Measurements from ENCODE around the gene PRR19.

Gene PRR19

DNA sequence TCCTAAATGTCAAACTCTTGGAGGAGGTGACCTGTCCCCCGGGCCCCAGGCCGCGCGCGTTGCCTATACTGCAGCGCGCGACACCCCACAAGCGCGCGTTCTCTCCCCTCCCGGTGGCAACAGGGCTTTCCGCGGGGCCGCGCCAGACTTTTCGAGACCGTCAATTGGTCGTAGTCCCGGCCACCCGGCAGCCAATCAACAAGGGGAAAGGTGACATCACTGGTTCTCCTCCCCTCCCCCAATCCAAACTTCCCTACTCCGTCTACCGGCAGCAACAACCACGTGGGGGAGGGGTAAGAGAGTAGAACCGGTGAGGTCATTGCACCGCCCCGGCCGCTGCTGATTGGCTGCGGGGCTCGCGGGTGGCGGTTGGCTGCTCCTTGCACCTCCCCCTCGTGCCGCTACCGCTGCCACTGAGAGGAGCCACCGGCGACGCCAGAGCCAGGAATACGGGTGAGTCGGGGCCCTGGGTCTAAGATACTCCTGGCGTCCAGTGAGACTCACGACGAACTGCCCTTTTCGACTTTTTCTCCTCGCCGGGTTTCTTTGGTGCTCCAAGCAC, 33.7 kb upstream of the PRR19 start:
- Mint-ChIP-seq H3K36me3 (ENCODE audit: low read depth) (peaks cover 7% of the 10 kb centered on the region), H3K9me3 (no peaks in the 10 kb centered on the region), H3K4me3 (no peak overlapping the region), H3K4me1 (ENCODE audit: low read depth) (peaks cover 28% of the 10 kb centered on the region), H3K27ac (no peak overlapping the region), H3K27me3 (ENCODE audit: low read depth) (no peaks in the 10 kb centered on the region)
- DNase-seq (ENCODE audit: low spot score) = peak; percentile 99

GRCh38 chr19:42268704-42269477, 33.0 kb upstream of the PRR19 start, which contains the start of gene CIC:
CIC (plus strand) TSS chr19:42269252; CDS start chr19:42271784, 2,532 bp downstream.
- Mint-ChIP-seq H3K4me3 (no peak within 1 kb of the TSS), H3K27me3 (ENCODE audit: low read depth) (no peaks in the 10 kb centered on the region), H3K27ac (no peak within 1 kb of the TSS), H3K36me3 (ENCODE audit: low read depth) (peaks cover 11% of the 10 kb centered on the region), H3K4me1 (ENCODE audit: low read depth) (peaks cover 28% of the 10 kb centered on the region), H3K9me3 (no peaks in the 10 kb centered on the region)
- peak; percentile 99 for DNase-seq (ENCODE audit: low spot score)

DNA sequence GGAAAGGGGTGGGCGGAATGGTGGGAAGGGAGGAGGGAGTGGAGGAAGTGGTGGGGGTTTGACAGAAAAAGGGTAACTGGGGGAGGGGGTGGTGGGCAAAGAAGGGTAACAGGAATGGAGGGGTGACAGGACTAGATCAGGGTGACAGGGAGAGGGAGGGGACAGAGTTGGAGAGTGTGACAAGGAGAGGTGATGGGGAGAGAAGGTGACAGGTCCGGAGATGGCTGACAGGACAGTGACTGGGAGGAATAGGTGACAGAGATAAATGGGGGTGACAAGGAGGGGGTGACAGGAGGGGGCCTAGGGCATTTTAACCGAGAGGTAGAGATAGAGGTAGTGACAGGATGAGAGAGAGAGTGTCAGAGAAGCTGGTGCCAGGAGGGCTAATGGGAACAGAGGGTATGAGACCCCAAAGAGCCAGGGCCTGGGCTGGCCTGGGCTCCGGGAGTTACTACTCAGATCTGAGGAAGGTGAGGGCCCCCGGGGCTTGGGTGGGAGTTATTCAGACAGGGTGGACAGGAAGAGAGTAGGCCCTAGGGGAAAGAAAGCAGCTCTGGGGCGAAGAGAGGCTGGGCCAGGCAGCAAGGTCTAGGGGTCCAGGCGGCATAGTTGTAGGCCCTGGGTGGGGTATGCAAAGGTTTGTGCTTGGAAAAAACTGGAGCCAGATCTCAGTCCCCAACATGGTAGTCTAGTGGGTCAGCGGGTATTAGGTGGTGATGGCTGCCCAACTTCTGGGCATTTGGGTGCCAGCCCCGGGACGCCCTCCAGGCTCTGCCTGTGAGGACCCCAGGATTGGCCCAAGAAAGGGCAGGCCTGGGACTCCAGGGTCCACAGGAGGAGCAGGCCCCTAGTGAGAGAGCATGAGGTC, 32.2 kb upstream of the PRR19 start:
- H3K9me3 Mint-ChIP-seq = no peaks in the 10 kb centered on the region
- H3K4me3 Mint-ChIP-seq = no peak overlapping the region
- no peaks in the 10 kb centered on the region for H3K27me3 Mint-ChIP-seq (ENCODE audit: low read depth)
- no peak for DNase-seq (ENCODE audit: low spot score)
- H3K4me1 Mint-ChIP-seq (ENCODE audit: low read depth) = peaks cover 28% of the 10 kb centered on the region
- no peak overlapping the region for H3K27ac Mint-ChIP-seq
- H3K36me3 Mint-ChIP-seq (ENCODE audit: low read depth) = peaks cover 15% of the 10 kb centered on the region

- no peak overlapping the region for H3K27ac Mint-ChIP-seq
- peaks cover 21% of the 10 kb centered on the region for H3K36me3 Mint-ChIP-seq (ENCODE audit: low read depth)
- no peak overlapping the region for H3K4me3 Mint-ChIP-seq
- no peaks in the 10 kb centered on the region for H3K9me3 Mint-ChIP-seq
- DNase-seq (ENCODE audit: low spot score) = peak; percentile 70
- peaks cover 33% of the 10 kb centered on the region for H3K4me1 Mint-ChIP-seq (ENCODE audit: low read depth)
- no peaks in the 10 kb centered on the region for H3K27me3 Mint-ChIP-seq (ENCODE audit: low read depth)
Observed at GRCh38 chr19:42270346-42271044, 31.4 kb upstream of the PRR19 start.

DNA sequence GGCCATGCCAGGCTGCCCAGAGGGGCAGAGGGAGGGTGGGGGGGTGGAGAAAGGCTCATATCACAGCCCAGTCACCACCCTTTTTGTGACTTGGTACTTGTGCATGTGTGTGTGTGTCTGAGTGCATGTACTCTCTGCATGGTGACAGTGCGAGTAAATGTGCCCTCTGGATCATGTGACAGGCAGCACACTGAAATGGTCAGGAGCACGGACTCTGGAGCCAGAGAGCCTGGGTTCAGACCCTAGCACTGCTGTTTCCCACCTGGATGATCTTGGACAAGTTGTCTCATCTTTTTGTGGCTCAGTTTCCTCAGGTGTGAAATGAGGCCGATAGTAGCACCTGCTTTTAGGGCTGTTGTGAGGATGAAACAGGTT, 30.9 kb upstream of the PRR19 start:
- no peak for DNase-seq (ENCODE audit: low spot score)
- H3K4me3 Mint-ChIP-seq = no peak overlapping the region

GRCh38 chr19:42271861-42272534, 29.9 kb upstream of the PRR19 start:
- Mint-ChIP-seq H3K27me3 (ENCODE audit: low read depth) (no peaks in the 10 kb centered on the region), H3K36me3 (ENCODE audit: low read depth) (peaks cover 24% of the 10 kb centered on the region), H3K4me1 (ENCODE audit: low read depth) (peaks cover 46% of the 10 kb centered on the region), H3K4me3 (no peak overlapping the region), H3K27ac (no peak overlapping the region), H3K9me3 (no peaks in the 10 kb centered on the region)
- no peak for DNase-seq (ENCODE audit: low spot score)

More for the DNA sequence above, 30.9 kb upstream of the PRR19 start:
- Mint-ChIP-seq H3K36me3 (ENCODE audit: low read depth) (peaks cover 22% of the 10 kb centered on the region), H3K4me1 (ENCODE audit: low read depth) (peaks cover 37% of the 10 kb centered on the region), H3K27me3 (ENCODE audit: low read depth) (no peaks in the 10 kb centered on the region), H3K9me3 (no peaks in the 10 kb centered on the region), H3K27ac (no peak overlapping the region)

GRCh38 chr19:42272535-42272897, 29.4 kb upstream of the PRR19 start:
- no peak overlapping the region for H3K27ac Mint-ChIP-seq

DNA sequence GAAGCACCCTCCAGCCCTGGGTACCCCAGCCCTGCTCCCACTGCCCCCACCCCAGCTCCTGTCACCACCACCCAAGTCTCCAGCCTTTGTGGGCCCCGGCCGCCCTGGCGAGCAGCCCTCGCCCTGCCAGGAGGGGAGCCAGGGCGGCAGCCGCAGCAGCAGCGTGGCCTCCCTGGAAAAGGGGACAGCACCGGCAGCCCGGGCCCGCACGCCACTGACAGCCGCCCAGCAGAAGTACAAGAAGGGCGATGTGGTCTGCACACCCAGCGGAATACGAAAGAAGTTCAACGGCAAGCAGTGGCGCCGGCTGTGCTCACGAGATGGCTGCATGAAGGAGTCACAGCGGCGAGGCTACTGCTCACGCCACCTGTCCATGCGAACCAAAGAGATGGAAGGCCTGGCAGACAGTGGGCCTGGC, 28.9 kb upstream of the PRR19 start:
- Mint-ChIP-seq H3K36me3 (ENCODE audit: low read depth) (peaks cover 24% of the 10 kb centered on the region), H3K27ac (no peak overlapping the region), H3K4me3 (no peak overlapping the region), H3K27me3 (ENCODE audit: low read depth) (no peaks in the 10 kb centered on the region), H3K4me1 (ENCODE audit: low read depth) (peaks cover 42% of the 10 kb centered on the region), H3K9me3 (no peaks in the 10 kb centered on the region)
- DNase-seq (ENCODE audit: low spot score) = no peak

More at GRCh38 chr19:42272535-42272897, 29.4 kb upstream of the PRR19 start:
- H3K27me3 Mint-ChIP-seq (ENCODE audit: low read depth) = no peaks in the 10 kb centered on the region
- no peak overlapping the region for H3K4me3 Mint-ChIP-seq
- H3K36me3 Mint-ChIP-seq (ENCODE audit: low read depth) = peaks cover 24% of the 10 kb centered on the region
- H3K4me1 Mint-ChIP-seq (ENCODE audit: low read depth) = peaks cover 47% of the 10 kb centered on the region
- no peak for DNase-seq (ENCODE audit: low spot score)
- H3K9me3 Mint-ChIP-seq = no peaks in the 10 kb centered on the region

GRCh38 chr19:42273407-42274064, 28.4 kb upstream of the PRR19 start:
- H3K27ac Mint-ChIP-seq = no peak overlapping the region

DNA sequence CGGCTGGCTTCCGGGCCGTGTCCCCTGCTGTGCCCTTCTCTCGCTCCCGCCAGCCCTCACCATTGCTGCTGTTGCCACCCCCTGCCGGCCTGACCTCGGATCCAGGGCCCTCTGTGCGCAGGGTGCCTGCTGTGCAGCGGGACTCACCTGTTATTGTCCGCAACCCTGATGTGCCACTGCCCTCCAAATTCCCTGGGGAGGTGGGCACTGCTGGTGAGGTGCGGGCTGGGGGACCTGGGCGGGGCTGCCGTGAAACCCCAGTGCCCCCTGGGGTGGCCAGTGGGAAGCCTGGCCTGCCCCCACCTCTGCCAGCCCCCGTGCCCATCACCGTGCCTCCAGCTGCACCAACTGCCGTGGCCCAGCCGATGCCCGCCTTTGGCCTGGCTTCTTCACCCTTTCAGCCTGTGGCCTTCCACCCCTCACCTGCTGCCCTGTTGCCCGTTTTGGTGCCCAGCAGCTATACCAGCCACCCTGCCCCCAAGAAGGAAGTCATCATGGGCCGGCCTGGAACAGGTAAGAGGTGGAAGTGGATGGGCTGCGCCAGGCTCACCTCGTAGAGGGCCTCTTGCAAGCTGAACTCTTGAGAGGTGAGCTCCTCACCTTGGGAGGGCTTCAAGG, 27.8 kb upstream of the PRR19 start:
- peaks cover 28% of the 10 kb centered on the region for H3K36me3 Mint-ChIP-seq (ENCODE audit: low read depth)

More at GRCh38 chr19:42273407-42274064, 28.4 kb upstream of the PRR19 start:
- Mint-ChIP-seq H3K4me3 (no peak overlapping the region), H3K9me3 (no peaks in the 10 kb centered on the region), H3K27me3 (ENCODE audit: low read depth) (no peaks in the 10 kb centered on the region), H3K4me1 (ENCODE audit: low read depth) (peaks cover 45% of the 10 kb centered on the region), H3K36me3 (ENCODE audit: low read depth) (peaks cover 28% of the 10 kb centered on the region)
- DNase-seq (ENCODE audit: low spot score) = no peak

GRCh38 chr19:42275103-42275502, 26.8 kb upstream of the PRR19 start:
- Mint-ChIP-seq H3K4me3 (peak overlapping the region; percentile 12), H3K36me3 (ENCODE audit: low read depth) (peaks cover 28% of the 10 kb centered on the region)
- no peak for DNase-seq (ENCODE audit: low spot score)

More for the DNA sequence above, 27.8 kb upstream of the PRR19 start:
- DNase-seq (ENCODE audit: low spot score) = no peak
- peak overlapping the region; percentile 58 for H3K27ac Mint-ChIP-seq
- no peaks in the 10 kb centered on the region for H3K9me3 Mint-ChIP-seq
- peaks cover 50% of the 10 kb centered on the region for H3K4me1 Mint-ChIP-seq (ENCODE audit: low read depth)
- no peak overlapping the region for H3K4me3 Mint-ChIP-seq
- no peaks in the 10 kb centered on the region for H3K27me3 Mint-ChIP-seq (ENCODE audit: low read depth)

DNA sequence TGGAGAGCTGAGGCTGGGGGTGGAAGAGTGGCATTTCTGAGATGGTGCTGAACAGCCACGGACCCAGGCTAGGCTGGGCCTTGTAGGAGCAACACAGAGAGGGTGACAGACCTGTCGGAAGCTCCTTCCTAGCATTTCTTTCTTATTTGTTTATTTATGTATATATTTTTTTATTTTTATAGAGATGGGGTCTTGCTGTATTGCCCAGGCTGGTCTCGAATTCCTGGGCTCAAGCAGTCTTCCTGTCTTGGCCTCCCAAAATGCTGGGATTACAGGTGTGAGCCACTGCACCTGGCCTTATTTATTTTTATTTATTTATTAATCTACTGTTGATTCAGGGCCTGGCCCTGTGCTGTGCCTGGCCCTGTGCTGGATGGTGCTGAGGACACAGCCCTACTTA, 26.4 kb upstream of the PRR19 start:
- no peak for DNase-seq (ENCODE audit: low spot score)
- Mint-ChIP-seq H3K27me3 (ENCODE audit: low read depth) (no peaks in the 10 kb centered on the region), H3K27ac (peak overlapping the region; percentile 58), H3K9me3 (no peaks in the 10 kb centered on the region), H3K4me1 (ENCODE audit: low read depth) (peaks cover 46% of the 10 kb centered on the region), H3K4me3 (peak overlapping the region; percentile 32), H3K36me3 (ENCODE audit: low read depth) (peaks cover 28% of the 10 kb centered on the region)

More at GRCh38 chr19:42275103-42275502, 26.8 kb upstream of the PRR19 start:
- peaks cover 49% of the 10 kb centered on the region for H3K4me1 Mint-ChIP-seq (ENCODE audit: low read depth)
- no peaks in the 10 kb centered on the region for H3K9me3 Mint-ChIP-seq
- H3K27me3 Mint-ChIP-seq (ENCODE audit: low read depth) = no peaks in the 10 kb centered on the region
- peak overlapping the region; percentile 58 for H3K27ac Mint-ChIP-seq
